Measurements from ENCODE around the gene SRF. TPM values are rescaled to one million over a fixed set of nuclear protein-coding genes. Genes with fewer than 3 reads are reported as not detected.

Gene SRF
- total RNA-seq, 2 donors from 2014 or later, result 32.7 to 44.2 TPM

DNA sequence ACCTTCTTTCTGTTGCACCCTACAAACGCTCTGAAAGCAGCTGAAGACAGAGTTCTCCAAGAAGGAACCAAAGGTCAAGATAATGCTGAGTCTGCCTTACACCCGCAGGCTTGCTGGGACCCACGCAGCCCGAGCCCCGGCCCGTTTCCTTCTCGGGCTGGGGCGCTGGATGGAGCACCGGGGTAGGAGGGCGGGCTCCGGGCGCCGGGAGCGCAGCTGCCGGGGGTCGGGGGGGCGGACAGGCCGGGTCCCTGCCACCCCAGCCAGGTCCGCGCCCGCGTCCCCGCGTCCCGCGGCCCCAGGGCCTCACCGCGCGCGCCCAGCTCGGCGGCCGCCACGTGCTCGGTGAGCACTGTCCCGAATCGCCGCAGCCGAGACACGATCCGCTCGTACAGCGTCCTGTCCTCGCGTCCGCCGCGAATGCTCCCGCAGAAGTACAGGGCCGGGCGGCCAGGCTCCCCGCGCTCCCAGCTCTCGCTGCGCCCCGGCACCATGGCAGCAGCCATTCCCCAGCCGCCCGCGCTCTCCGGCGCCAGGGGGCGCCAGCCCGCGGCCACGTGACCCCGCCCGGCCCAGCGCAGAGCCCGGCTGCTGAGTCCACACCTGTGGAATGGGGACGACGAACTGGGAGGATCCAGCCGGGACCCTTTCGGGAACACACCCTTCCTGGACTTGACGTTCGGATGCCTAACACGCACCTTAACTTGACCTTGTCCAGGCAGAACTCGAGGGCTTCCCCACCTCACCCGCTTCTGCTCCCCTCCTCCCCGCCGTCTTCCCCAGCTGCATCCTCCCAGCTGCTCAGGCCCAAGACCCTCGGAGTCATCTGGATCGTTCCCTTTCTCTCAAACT lies 58.1 kb downstream of the SRF start, which contains the start of gene DNPH1:
Gene DNPH1 (minus strand): TSS at position 531 of the 852 bp plus-strand sequence. CDS start 25 bp downstream, at position 506.
- H3K27me3 Mint-ChIP-seq (ENCODE audit: insufficient read depth), result peaks cover 38% of the 10 kb centered on the region
- H3K9ac ChIP-seq (ENCODE audit: extremely low read depth, low read length, poor library complexity, severe bottlenecking), result peak within 1 kb of the TSS; percentile 38
- H3K27ac ChIP-seq (ENCODE audit: low read depth, low read length), result no peak within 1 kb of the TSS
- no peaks in the 10 kb centered on the region for H3K9me3 Mint-ChIP-seq
- H3K36me3 ChIP-seq (ENCODE audit: control insufficient read depth, insufficient read depth, low read length), result no peaks in the 10 kb centered on the region
- no peaks in the 10 kb centered on the region for H3K9me3 ChIP-seq (ENCODE audit: control insufficient read depth, low read length)
- peaks cover 15% of the 10 kb centered on the region for H3K36me3 Mint-ChIP-seq (ENCODE audit: low read depth)
- 6 to 10% methylated on average over 37 to 82 of the region's 82 CpGs for WGBS, 2 experiments (ENCODE audit: insufficient coverage in 1 of 2, insufficient read length in 1 of 2)
- peaks cover 2% of the 10 kb centered on the region for H3K4me1 Mint-ChIP-seq
- peak; percentile 96 for DNase-seq
- peaks cover 27% of the 10 kb centered on the region for H3K27me3 ChIP-seq (ENCODE audit: control insufficient read depth, insufficient read depth, low read length, poor library complexity, severe bottlenecking)
- TF ChIP-seq, protein P1, sequence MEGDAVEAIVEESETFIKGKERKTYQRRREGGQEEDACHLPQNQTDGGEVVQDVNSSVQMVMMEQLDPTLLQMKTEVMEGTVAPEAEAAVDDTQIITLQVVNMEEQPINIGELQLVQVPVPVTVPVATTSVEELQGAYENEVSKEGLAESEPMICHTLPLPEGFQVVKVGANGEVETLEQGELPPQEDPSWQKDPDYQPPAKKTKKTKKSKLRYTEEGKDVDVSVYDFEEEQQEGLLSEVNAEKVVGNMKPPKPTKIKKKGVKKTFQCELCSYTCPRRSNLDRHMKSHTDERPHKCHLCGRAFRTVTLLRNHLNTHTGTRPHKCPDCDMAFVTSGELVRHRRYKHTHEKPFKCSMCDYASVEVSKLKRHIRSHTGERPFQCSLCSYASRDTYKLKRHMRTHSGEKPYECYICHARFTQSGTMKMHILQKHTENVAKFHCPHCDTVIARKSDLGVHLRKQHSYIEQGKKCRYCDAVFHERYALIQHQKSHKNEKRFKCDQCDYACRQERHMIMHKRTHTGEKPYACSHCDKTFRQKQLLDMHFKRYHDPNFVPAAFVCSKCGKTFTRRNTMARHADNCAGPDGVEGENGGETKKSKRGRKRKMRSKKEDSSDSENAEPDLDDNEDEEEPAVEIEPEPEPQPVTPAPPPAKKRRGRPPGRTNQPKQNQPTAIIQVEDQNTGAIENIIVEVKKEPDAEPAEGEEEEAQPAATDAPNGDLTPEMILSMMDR (conservative IDR thresholded peaks at IDR 0.05), result peak; percentile 98
- H3K27ac Mint-ChIP-seq, result no peak within 1 kb of the TSS
- peak within 1 kb of the TSS; percentile 82 for H3K4me3 ChIP-seq (ENCODE audit: low read length)
- H3K4me3 Mint-ChIP-seq, result peak within 1 kb of the TSS; percentile 68
- H3K4me1 ChIP-seq (ENCODE audit: control insufficient read depth, insufficient read depth, low read length), result no peaks in the 10 kb centered on the region

DNA sequence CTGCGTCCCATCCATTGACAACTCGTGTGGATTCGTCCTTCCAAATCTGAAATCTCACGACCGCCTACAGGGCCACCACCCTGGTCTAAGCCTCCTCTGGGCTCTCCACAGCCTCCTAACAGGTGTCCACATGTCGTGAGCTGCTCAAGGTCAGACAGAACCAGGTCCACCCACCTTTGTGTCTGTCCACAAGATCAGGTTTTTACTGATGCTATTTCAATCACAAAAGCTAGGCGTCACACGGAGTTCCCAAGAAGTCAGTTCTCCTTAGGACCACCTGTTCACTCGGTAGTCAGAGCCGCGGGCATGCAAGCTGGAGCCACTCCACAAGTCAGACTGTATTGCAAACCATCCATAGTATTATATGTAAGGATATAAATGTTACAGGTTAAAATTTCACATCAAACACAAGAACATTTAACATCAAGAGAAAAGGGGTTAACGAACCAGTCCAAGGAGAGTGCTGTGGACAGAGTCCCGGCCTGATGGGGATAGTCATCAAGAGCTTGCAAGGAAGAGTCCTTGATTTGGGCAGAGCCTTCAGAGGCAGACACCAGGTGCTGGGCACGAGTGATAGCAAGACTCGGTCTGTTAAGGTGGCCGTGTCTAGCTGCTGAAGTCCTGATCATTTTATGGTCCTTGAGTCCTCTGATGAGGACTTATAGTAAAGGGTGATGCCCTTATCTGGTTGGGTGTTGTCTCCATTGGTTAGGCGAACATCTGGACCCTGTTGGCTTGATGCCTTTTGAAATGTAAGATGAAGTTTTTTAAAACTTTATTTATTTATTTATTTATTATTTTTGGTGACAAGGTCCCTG lies 58.9 kb downstream of the SRF start:
- H3K4me1 Mint-ChIP-seq, result peaks cover 2% of the 10 kb centered on the region
- H3K9me3 Mint-ChIP-seq, result no peaks in the 10 kb centered on the region
- H3K4me3 ChIP-seq (ENCODE audit: low read length), result peak overlapping the region; percentile 82
- H3K27me3 Mint-ChIP-seq (ENCODE audit: insufficient read depth), result peaks cover 39% of the 10 kb centered on the region
- TF ChIP-seq, protein P1 (conservative IDR thresholded peaks at IDR 0.05), result no peak
- H3K4me1 ChIP-seq (ENCODE audit: control insufficient read depth, insufficient read depth, low read length), result no peaks in the 10 kb centered on the region
- peak overlapping the region; percentile 68 for H3K4me3 Mint-ChIP-seq
- peaks cover 11% of the 10 kb centered on the region for H3K36me3 Mint-ChIP-seq (ENCODE audit: low read depth)
- H3K36me3 ChIP-seq (ENCODE audit: control insufficient read depth, insufficient read depth, low read length), result no peaks in the 10 kb centered on the region
- H3K27ac ChIP-seq (ENCODE audit: low read depth, low read length), result no peak overlapping the region
- H3K9me3 ChIP-seq (ENCODE audit: control insufficient read depth, low read length), result no peaks in the 10 kb centered on the region
- peaks cover 27% of the 10 kb centered on the region for H3K27me3 ChIP-seq (ENCODE audit: control insufficient read depth, insufficient read depth, low read length, poor library complexity, severe bottlenecking)
- no peak for DNase-seq
- H3K9ac ChIP-seq (ENCODE audit: extremely low read depth, low read length, poor library complexity, severe bottlenecking), result no peak overlapping the region
- 87 to 90% methylated on average over 11 to 17 of the region's 17 CpGs for WGBS, 2 experiments (ENCODE audit: insufficient coverage in 1 of 2, insufficient read length in 1 of 2)
- no peak overlapping the region for H3K27ac Mint-ChIP-seq

DNA sequence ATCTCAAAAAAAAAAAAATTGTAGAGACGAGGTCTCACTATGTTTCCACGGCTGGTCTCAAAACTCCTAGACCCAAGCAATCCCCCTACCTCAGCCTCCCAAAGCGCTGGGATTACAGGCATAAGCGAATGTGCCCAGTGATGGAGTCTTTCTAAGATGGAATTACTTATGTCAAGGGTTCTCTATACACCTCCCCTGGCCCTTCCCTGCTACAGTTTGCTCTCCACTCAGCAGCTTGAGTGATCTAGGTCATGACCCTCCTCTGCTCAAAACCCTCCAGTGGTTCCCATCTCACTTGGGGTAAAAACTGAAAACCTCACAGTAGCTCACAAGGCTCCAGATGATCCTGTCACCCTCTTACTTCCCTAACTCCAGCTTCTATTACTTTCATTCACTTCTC lies 60.0 kb downstream of the SRF start:
- DNase-seq, result no peak
- Mint-ChIP-seq H3K36me3 (ENCODE audit: low read depth) (peaks cover 5% of the 10 kb centered on the region), H3K4me3 (no peak overlapping the region), H3K27ac (no peak overlapping the region), H3K9me3 (no peaks in the 10 kb centered on the region), H3K4me1 (peaks cover 2% of the 10 kb centered on the region), H3K27me3 (ENCODE audit: insufficient read depth) (peaks cover 41% of the 10 kb centered on the region)
- Histone ChIP-seq H3K27me3 (ENCODE audit: control insufficient read depth, insufficient read depth, low read length, poor library complexity, severe bottlenecking) (peaks cover 28% of the 10 kb centered on the region), H3K9ac (ENCODE audit: extremely low read depth, low read length, poor library complexity, severe bottlenecking) (no peak overlapping the region), H3K4me3 (ENCODE audit: low read length) (no peak overlapping the region), H3K9me3 (ENCODE audit: control insufficient read depth, low read length) (no peaks in the 10 kb centered on the region), H3K4me1 (ENCODE audit: control insufficient read depth, insufficient read depth, low read length) (no peaks in the 10 kb centered on the region), H3K36me3 (ENCODE audit: control insufficient read depth, insufficient read depth, low read length) (no peaks in the 10 kb centered on the region), H3K27ac (ENCODE audit: low read depth, low read length) (no peak overlapping the region)
- WGBS, 2 experiments (ENCODE audit: insufficient coverage in 1 of 2, insufficient read length in 1 of 2), result 91% methylated on average over 4 of the region's 4 CpGs; no CpG with 5 or more reads in 1 of the 2 experiments
- TF ChIP-seq, protein P1 (conservative IDR thresholded peaks at IDR 0.05), result no peak

Other genes starting within 250 kb of the SRF start
- gene CNPY3, start 241.8 kb upstream of the SRF start, total RNA-seq, result 10 to 100 TPM; 72.7 to 73.6 TPM
- under 1 TPM; 0.75 to 0.84 TPM for gene GNMT, start 210.5 kb upstream of the SRF start, total RNA-seq
- gene PEX6, start 192.1 kb upstream of the SRF start, total RNA-seq, result 10 to 100 TPM; 17.2 to 21.4 TPM
- gene PPP2R5D, start 186.7 kb upstream of the SRF start, total RNA-seq, result 10 to 100 TPM; 57.5 to 59.1 TPM
- 100 to 1,000 TPM in 1 of 2 donors, 10 to 100 TPM in 1; 93.3 to 104 TPM for gene MEA1, start 157.3 kb upstream of the SRF start, total RNA-seq
- gene KLHDC3, start 157.0 kb upstream of the SRF start, total RNA-seq, result 100 to 1,000 TPM; 124 to 135 TPM
- gene RRP36, start 149.6 kb upstream of the SRF start, total RNA-seq, result 10 to 100 TPM; 76.9 to 80.6 TPM
- gene CUL7, start 117.4 kb upstream of the SRF start, total RNA-seq, result 10 to 100 TPM; 39.0 to 51.7 TPM
- 10 to 100 TPM; 51.6 to 65.2 TPM for gene MRPL2, start 111.8 kb upstream of the SRF start, total RNA-seq
- gene KLC4, start 111.6 kb upstream of the SRF start, total RNA-seq, result 10 to 100 TPM; 36.6 to 38.0 TPM
- gene PTK7, start 95.0 kb upstream of the SRF start, total RNA-seq, result 100 to 1,000 TPM; 167 to 183 TPM
- 10 to 100 TPM; 30.3 to 34.1 TPM for gene CUL9, start 10.9 kb downstream of the SRF start, total RNA-seq
- gene DNPH1, start 58.2 kb downstream of the SRF start, total RNA-seq, result 10 to 100 TPM; 48.2 to 66.5 TPM
- under 1 TPM; 0.62 TPM for gene TTBK1, start 72.2 kb downstream of the SRF start, total RNA-seq
- not detected for gene SLC22A7, start 127.0 kb downstream of the SRF start, total RNA-seq
- gene CRIP3, start 137.6 kb downstream of the SRF start, total RNA-seq, result 10 to 100 TPM; 13.4 to 19.3 TPM
- gene ZNF318, start 198.4 kb downstream of the SRF start, total RNA-seq, result 10 to 100 TPM; 21.3 to 26.4 TPM

All from endodermal cell (in vitro differentiated cells).